ENCODE data around the gene BCL2L14. TPM values are rescaled to one million over a fixed set of nuclear protein-coding genes. Genes with fewer than 3 reads are reported as not detected.

Gene BCL2L14
- total RNA-seq, 2 donors from 2014 or later, result not detected

DNA sequence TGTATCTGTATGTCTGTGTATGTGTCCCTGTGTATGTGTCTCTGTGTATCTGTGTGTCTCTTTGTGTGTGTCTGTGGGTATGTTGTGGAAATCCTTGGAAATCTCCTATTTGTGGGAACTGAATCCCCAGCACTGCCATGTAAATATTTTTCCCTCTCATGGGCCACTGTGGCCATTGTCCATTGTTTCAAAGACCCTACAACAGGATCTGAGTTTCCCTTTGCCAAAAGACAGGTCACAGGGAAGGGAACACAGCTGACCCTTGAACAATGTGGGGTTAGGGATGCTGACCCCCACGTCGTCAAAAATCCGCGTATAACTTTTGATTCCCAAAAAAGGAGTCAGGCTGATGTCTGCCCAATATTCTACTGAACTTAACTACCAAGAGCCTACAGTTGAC, 22.5 kb upstream of the BCL2L14 start:
- TF ChIP-seq, protein P1, sequence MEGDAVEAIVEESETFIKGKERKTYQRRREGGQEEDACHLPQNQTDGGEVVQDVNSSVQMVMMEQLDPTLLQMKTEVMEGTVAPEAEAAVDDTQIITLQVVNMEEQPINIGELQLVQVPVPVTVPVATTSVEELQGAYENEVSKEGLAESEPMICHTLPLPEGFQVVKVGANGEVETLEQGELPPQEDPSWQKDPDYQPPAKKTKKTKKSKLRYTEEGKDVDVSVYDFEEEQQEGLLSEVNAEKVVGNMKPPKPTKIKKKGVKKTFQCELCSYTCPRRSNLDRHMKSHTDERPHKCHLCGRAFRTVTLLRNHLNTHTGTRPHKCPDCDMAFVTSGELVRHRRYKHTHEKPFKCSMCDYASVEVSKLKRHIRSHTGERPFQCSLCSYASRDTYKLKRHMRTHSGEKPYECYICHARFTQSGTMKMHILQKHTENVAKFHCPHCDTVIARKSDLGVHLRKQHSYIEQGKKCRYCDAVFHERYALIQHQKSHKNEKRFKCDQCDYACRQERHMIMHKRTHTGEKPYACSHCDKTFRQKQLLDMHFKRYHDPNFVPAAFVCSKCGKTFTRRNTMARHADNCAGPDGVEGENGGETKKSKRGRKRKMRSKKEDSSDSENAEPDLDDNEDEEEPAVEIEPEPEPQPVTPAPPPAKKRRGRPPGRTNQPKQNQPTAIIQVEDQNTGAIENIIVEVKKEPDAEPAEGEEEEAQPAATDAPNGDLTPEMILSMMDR (IDR thresholded peaks at IDR 0.05), result no peak
- Histone ChIP-seq H3K36me3 (no peaks in the 10 kb centered on the region), H3K4me1 (no peaks in the 10 kb centered on the region), H3K4me3 (no peak overlapping the region), H3K27me3 (no peaks in the 10 kb centered on the region), H3K27ac (no peak overlapping the region), H3K9me3 (no peaks in the 10 kb centered on the region)
- no peak for DNase-seq (ENCODE audit: low spot score)

- Histone ChIP-seq H3K27me3 (no peaks in the 10 kb centered on the region), H3K4me1 (no peaks in the 10 kb centered on the region), H3K4me3 (no peak overlapping the region), H3K9me3 (no peaks in the 10 kb centered on the region), H3K36me3 (no peaks in the 10 kb centered on the region), H3K27ac (no peak overlapping the region)
- TF ChIP-seq, protein P1 (IDR thresholded peaks at IDR 0.05), result no peak
- no peak for DNase-seq (ENCODE audit: low spot score)
Measured at GRCh38 chr12:12048714-12049113, 22.0 kb upstream of the BCL2L14 start.

DNA sequence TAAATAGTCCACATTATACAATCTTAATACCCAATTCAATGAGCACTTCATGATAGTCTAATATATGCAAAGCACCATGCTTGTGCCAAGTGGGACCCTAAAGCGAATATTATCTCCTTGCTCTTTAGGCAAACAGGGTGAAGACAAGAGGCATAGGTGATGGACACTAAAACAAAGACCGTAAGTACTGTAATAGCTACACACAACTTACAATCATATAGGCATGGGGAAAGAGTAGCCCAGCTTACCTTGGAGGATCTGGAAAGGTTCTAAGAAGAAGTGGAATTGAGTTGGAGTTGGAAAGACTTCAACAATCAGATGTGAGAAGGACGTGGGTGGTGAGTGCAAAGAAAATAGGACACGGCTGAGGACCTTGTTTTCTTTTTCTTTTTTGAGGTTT, 19.1 kb upstream of the BCL2L14 start:
- Histone ChIP-seq H3K4me3 (no peak overlapping the region), H3K4me1 (no peaks in the 10 kb centered on the region), H3K27me3 (no peaks in the 10 kb centered on the region), H3K27ac (no peak overlapping the region), H3K36me3 (no peaks in the 10 kb centered on the region), H3K9me3 (no peaks in the 10 kb centered on the region)
- DNase-seq (ENCODE audit: low spot score), result no peak
- TF ChIP-seq, protein P1 (IDR thresholded peaks at IDR 0.05), result no peak

DNA sequence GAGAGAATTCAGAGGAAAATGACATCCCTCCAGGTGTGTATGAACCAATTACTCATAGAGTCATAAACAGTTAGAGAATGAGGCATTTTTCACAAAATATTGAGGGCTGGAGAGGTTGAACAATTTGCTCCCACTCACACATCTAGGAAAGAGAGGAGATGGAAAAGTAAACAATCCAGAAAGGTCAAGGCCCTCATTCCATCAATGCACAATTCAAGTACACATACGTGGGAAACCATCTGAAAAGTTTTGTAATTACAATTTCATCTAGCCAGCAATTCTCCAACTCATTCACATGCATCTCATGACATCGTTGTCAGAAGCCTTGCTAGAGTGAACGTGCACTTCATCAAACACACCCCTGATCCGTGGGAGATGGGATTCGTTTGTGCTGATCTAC, 15.7 kb upstream of the BCL2L14 start:
- Histone ChIP-seq H3K36me3 (no peaks in the 10 kb centered on the region), H3K9me3 (no peaks in the 10 kb centered on the region), H3K27ac (no peak overlapping the region), H3K4me3 (no peak overlapping the region), H3K4me1 (no peaks in the 10 kb centered on the region), H3K27me3 (no peaks in the 10 kb centered on the region)
- TF ChIP-seq, protein P1 (IDR thresholded peaks at IDR 0.05), result no peak
- no peak for DNase-seq (ENCODE audit: low spot score)

DNA sequence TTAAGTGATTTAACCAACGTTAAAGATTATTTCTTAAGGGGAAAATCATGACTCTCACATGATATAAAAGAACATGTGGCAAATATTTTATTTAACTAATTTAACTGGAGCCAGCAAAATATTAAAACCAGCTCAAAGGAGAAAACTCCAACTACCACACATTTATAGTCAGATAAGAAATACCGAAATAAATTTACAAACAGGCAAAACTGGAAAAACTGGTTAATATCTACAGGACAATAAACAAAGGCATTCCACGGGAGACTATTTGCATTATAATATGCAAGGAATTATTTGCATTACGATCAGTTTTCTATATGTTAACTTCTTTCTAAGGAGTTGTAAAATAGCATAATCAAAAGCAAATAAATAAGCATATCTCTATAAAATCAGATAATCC, 13.8 kb upstream of the BCL2L14 start:
- no peak for DNase-seq (ENCODE audit: low spot score)
- TF ChIP-seq, protein P1 (IDR thresholded peaks at IDR 0.05), result no peak
- H3K4me3 ChIP-seq, result no peak overlapping the region
- H3K36me3 ChIP-seq, result no peaks in the 10 kb centered on the region
- no peaks in the 10 kb centered on the region for H3K4me1 ChIP-seq
- H3K27me3 ChIP-seq, result no peaks in the 10 kb centered on the region
- no peaks in the 10 kb centered on the region for H3K9me3 ChIP-seq
- no peak overlapping the region for H3K27ac ChIP-seq

GRCh38 chr12:12064596-12064995, 6.1 kb upstream of the BCL2L14 start:
- H3K36me3 ChIP-seq, result no peaks in the 10 kb centered on the region
- no peak for DNase-seq (ENCODE audit: low spot score)
- H3K4me3 ChIP-seq, result no peak overlapping the region
- H3K4me1 ChIP-seq, result no peaks in the 10 kb centered on the region
- TF ChIP-seq, protein P1 (IDR thresholded peaks at IDR 0.05), result no peak
- H3K9me3 ChIP-seq, result no peaks in the 10 kb centered on the region
- no peaks in the 10 kb centered on the region for H3K27me3 ChIP-seq
- no peak overlapping the region for H3K27ac ChIP-seq
